ENCODE data around the gene NUDT16L1.

- TF ChIP-seq CTCF (IDR thresholded peaks at IDR 0.05): no peak
- TF ChIP-seq POLR2A (IDR thresholded peaks at IDR 0.05): no peak
Measured at GRCh38 chr16:4718466-4718865, 25.1 kb downstream of the NUDT16L1 start.
